HG02970 (cell line): ENCODE measurements around the gene TMEM190.

Experiments used
- ATAC-seq: cut with Tn5 transposase; IDR thresholded peaks from one replicate; pipeline ENCODE4 v1.9.1; 2021; ENCODE audit warnings: mild to moderate bottlenecking, moderate library complexity, moderate number of reproducible peaks; ENCODE audit not compliant: unreplicated experiment, low FRiP score

TMEM190 gene

DNA sequence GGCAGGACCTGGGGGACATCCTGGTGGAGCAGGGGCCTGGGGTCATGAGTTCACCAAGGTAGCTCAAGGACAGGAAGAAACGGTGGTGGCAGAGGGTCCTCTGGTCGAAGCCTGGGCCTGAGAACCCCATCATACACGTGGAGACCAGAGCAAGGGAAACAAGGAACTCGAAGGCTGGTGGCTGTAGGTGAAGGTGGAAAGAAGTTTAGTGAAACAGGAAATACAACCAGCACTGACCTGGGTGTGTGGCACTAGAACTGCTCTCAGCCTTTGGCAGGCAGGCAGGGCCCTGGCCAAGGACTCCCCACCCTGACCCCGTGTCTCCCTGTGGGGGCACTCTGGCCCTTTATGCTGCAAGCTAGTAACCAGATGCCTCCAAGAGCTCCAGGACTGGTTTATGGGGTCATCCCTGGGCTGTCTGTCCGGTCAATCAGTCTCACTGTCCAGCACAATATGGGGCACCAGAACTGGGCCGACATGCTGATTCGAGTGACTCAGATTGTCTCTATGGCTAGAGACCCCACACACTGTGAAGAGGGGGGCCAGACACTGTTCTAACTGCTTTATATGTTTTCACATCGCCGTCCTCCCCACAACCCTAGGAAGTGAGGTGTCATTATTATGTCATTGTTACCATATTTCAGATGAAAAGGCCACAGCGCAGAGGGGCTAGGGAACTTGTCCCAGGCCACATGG, 25.9 kb upstream of the TMEM190 start:
- ATAC-seq = no peak

DNA sequence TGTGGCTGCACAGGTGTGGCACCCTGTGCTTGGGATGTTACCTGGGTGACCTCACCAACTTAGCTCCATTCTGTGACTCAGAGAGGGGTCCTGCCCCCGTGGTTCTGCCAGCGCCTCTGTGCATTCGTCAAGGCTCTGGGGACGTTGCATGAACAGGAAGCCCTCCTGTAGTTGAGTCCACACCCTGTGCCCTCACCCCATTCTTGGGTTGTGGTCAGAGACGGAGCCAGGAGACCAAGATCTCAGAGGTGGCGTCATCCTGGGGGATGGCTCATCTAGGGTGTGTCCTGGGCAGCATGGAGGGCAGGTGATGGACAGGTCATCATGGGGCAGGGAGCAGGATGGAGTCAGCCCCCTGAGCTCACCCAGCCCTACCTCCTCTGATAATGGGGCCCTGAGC, 24.6 kb upstream of the TMEM190 start:
- ATAC-seq = no peak

- no peak for ATAC-seq
These were observed 24.0 kb upstream of the TMEM190 start for GRCh38 chr19:55352549-55353145.

DNA sequence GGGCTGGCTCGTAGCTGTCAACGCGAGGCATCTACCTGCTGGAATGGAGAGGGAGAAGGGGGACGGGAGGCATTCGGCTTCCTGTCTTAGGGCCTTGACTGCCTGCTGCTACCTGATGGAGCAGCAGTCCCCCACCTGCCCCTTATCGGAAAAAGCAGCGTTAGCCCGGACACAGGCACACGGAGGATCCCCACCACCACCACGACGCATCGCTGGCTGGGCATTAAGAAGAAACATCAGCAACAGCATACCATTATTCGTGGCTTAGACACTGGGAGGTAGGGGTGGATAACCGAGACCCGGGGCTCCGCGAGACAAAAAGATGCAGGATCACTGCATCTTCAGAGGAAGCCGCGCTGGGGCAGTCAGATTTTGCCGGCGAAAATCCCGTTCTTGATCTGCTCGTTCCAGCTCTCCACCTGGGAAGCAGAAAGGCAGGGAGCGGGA, 23.2 kb upstream of the TMEM190 start:
- ATAC-seq = no peak

DNA sequence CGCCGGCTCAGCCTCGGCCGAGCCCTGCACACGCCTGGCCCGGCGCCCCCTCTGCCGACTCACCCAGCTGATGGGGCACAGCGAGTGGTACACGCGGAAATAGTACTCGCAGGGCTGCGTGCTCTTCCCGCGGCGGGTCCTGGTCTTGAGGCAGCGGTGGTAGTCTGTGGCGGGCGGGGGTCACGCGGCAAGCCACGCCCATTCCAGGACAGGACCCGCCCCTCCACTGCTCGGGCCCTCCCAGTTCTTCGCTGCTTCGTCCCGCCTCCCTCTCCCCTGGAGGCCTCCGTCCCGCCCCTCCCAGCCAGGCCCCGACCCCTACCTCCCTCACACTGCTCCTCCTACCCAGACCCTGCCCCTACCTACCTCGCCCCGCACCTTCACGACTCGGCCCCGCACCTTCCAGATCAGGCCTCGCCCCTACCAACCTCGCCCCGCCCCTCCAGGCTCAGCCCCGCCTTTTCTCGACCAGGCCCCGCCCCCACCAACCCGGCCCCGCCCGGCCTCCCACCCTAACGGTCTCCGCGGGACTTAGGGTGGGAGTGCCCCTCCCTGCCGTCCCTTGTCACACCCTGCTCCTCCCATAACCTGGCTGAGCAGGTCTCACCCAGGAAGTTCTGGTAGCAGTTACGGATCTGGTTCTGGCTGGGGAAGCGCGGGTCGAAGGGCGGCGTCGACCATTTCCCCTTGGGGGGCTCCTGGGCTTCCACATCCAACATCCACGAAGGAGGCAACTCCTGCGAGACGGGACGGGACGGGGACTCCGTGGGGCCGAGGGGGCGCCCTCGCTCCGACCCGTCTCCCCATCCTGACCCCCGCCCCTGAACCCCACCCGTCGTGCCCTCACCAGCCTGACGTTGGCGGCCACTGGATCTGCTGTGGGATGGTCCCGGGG, 22.6 kb upstream of the TMEM190 start:
- no peak for ATAC-seq

DNA sequence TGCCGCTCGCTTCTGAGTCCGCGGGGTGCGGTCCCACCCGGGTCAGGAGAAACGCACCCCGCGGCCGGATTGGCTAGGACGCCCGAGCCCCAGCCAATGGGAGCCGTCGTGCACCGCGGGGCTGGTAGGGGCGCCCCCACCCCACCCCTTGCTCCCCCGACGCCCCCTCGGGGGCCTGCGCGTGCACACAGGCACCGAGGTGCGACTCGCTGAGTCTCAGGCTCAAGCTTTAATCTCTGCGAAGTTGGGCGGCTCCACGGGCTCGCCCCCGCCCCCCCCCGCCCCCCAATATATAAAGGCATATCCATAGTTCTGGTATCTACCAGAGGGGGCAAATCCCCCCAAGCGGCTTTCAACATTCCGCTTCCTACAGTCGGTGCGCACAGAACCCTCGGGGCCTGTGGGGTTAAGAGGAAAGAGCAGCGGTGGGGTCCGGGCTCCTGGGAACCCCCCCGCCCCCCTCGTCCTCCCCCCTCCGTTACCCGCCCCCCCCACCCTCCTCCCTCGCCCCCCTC, 21.9 kb upstream of the TMEM190 start, which contains the start of gene COX6B2:
Gene COX6B2 (minus strand): TSS at position 22 of the 515 bp plus-strand sequence. CDS start 198 bp downstream, outside the sequence.
- ATAC-seq = no peak

DNA sequence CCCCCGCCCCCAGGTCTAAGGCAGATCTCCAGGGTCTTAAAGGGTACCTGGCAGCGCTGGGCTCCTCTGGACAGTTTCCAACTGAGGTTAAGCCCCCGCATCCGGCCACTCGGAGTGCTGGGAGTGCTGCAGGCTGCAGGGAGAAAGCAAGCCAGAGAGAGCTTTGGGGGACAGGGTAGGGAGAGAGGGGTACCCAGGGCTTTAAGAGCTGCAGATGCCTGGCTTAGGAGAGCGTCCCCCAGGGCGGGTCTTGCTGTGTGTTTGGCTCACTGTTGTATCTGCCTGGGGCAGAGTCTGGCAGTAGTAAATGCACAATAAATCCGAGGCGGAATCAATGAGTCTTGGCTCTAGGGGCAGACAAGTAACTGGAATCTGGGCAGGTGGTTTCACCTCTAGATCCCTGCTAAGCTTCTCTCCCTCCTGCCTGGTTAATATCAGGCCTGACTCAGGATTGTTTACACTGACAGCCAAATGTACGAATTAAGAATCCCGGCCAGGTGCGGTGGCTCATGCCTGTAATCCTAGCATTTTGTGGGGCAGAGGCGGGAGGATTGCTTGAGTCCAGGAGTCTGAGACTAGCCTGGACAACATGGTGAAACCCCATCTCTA, 21.3 kb upstream of the TMEM190 start:
- ATAC-seq = no peak

DNA sequence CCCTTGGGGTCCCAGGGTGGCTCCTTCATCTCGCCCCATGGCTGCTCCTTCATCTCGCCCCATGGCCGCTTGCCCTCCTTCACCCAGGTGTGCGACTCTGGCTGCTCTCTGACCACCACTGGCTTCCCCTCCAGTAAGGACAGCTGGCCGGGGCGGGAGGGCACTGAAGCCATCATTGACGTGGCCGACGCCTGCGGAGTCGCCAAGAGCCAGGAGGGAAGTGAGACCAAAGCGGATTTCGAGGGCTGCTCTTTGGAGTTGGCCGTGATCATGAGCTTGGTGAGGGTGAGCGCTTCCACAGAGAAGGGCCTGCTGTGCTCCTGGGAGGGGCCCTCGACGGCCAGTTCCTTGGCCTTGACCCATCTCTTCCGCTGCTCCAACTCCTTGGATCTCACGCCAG, 18.1 kb upstream of the TMEM190 start:
- ATAC-seq = no peak

DNA sequence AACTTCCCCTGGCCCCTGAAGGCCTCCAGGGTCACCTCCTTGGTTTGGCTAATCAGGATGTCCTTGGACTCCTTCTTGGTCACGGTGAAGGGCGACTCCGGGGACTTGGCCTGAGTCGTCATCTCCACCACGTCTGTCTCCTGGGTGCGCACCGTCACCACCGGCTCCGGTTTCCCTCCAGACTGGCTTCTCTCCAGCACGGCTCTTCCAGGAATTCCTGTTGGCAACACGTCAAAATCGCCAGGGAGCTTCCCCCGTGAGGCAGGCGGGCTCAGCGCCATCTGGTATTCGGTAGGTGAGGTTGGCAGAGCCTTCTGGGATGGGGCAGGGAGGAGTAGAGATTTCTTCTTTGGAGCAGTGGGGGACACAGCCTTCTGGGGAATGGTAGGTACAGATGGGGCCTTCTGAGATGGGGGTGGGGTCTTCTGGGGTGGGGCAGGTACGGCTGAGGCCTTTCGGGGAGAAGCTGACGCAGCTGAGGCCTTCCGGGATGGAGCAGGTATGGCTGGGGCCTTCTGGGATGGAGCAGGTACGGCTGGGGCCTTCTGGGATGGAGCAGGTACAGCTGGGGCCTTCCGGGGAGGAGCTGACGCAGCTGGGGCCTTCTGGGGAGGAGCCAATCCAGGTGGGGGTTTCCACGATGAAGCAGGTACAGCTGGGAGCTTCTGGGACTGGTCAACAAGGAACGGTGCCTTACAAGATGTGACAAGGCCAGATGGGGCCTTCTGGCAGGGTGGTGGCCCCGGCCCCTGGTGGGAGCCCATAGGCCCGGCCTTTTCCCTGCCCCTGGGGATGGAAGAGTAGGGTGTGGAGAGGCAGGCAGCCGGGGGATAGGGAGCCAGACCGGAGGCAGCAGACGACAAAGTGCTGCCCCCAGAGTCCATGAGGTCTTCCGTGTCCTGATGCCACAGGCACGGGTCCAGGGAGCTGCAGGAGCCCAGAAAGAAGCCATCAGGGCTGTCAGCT, 17.4 kb upstream of the TMEM190 start:
- ATAC-seq = no peak

DNA sequence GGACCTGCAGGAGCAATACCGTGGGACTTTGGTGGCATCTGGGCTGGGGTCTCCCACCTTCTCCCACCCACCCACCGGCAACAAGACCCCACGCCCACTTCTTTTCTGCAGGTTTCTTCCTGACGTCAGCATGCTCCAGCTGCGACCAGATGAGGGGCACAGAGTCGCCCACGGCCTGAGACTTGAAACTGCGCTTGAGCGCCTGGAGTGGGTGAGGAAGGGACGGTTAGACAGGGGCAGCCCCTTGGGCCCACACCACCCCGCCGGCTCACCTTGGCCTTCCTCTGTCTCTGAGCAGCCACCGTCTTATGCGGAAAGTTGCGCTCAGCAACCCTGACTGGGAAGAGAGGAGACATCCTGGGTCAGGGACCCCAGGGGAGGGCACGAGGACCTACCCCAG, 15.7 kb upstream of the TMEM190 start:
- no peak for ATAC-seq

DNA sequence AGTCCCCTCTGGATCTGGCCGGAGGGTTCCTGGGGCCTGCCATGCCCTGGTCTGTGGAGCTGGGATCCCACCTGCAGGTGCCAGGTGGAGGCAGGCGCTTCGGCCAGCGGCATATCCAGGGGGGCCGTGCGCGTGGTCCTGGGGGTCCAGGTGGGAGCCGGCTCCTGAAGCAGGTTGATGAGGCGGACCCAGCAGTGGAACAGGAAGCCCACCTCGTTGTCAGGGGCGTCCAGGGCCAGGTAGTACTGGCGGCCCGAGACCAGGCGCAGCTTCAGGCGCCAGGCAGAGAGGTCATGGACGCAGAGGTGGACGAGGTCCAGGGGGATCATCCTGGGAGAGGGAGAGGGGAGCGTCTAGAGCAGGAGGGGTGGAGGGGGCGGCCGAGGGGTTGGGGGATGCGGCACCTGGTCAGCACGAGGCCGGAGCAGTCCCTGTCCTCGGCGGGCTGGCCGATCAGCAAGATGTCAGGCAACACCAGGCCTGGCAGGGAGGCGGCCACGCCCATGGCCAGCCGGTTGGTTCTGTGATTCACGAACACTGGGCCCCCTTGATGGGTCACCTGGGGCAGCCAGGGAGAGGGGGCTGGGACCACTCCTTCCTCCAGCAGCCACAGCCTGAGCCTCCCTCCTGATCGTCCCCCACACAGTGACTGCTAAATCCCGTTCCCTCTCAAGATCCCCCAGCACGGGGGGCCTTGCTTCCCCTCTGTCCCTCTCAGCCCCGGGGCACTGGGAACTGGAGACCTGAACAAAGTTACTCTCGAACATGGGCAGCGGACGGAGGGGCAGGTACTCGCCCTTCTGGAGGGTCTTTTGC, 14.2 kb upstream of the TMEM190 start:
- ATAC-seq = no peak

DNA sequence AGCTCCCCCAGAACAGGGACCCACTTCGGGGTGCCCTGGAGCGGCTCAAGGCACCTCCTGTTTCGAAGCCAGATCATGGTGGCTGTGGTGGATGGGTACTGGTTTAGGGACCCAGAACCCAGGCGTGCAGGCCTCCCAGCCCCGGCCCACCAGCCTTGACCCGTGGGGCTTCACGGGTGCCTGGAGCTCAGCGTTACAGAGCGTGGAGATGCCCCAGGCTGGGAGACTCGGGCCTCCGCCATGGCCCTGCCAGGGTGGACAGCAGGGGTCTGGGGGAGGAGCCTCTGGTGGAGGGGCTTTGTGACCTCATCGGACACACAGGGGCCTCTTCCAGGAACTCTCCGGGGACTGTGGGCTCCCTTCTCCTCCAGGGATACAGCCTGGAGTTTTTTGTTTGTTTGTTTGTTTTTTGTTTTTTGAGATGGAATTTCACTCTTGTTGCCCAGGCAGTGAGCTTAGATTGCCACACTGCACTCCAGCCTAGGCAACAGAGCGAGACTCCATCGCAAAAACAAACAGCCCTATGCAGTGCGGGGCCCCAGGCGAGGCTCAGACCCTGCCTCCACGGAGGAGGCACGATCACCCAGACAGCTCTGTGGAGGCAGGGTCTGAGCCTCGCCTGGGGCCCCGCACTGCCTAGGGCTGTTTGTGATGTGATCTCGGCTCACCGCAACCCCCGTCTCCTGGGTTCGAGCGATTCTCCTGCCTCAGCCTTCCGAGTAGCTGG, 13.5 kb upstream of the TMEM190 start, which contains the start of gene GARIN5B:
Gene GARIN5B (minus strand): TSS at position 271 of the 727 bp plus-strand sequence. CDS start 194 bp downstream, at position 77.
- ATAC-seq = no peak

GRCh38 chr19:55365245-55365644, 11.4 kb upstream of the TMEM190 start:
- no peak for ATAC-seq

GRCh38 chr19:55365964-55366363, 10.7 kb upstream of the TMEM190 start:
- no peak for ATAC-seq

GRCh38 chr19:55366790-55367189, 9.8 kb upstream of the TMEM190 start:
- ATAC-seq = no peak

DNA sequence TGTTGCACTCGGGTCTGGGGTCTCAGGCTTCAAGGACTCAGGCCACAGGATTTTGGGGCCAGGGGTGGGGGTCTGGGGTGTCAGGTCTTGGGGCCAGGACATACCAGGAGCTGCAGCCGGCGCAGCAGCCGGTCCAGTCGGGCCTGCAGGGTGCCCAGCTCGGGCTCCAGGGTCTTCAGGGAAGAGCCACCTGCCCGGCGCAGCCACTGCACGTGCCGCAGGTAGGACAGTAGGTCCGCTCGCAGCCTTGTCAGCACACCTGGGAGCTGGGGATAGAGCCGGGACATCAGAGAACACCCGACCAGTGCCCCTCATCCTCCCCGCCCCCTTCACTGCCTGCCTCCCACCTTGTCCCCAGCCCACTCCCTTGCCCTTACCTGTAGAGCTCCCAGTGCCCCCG, 8.5 kb upstream of the TMEM190 start:
- no peak for ATAC-seq

DNA sequence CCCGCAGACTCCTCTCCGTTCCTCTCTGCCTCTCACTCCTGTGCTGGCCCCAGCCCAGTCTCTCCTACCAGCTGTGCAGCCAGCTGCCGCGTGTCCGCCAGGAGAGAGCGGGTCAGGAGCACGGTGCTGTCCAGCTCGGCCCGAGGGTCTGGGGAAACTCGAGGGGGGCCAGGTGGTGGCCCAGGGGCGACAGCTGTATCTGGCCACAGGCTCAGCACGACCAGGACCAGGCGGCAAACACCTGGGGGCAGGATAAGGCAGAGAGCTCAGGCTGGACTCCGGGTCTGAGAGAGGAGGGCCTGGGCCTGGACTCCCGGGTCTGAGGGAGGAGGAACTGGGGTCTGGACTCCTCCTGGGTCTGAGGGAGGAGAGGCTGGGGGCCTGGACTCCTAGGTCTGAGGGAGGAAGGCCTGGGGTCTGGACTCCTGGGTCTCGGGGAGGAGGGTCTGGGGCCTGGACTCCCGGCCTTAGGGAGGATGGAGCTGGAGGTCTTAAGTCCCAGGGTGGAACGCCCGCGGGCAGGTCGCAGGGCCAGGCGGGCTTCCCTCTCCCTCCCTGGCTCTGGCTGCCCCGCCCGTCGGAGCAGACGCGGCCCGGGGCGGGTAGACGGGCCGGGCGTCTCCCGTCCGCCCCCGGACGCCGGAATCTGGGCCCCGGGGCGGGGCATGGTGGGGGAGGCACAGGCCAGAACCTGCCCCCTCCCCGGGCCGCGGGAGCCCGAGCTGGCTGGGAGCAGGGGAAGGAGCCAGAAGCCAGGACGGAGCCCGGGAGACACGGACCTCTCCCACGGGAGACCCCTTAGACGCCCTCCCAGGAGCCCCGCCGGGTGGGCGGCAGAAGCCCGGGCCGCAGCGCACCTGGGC, 7.7 kb upstream of the TMEM190 start:
- ATAC-seq = no peak
